Ovary (tissue), 9 donors: ENCODE results near the gene NEUROD6. TPM values are rescaled to one million over a fixed set of nuclear protein-coding genes. Genes with fewer than 3 reads are reported as not detected.

ENCODE experiments used
- DNase-seq, 5 donors: peaks; one replicate each; pipeline ENCODE4 v3.0.0-alpha.2; 2019 to 2020
- H3K27ac ChIP-seq, 2 donors: fragments of 200-600 bp; one replicate each; pipeline versions ENCODE4 v1.5.1 to v1.8.0; 2019 to 2022
- H3K27me3 ChIP-seq: fragments of 200-600 bp; one replicate; pipeline ENCODE4 v1.8.0; 2022
- H3K36me3 ChIP-seq: fragments of 200-600 bp; sonication (generic); one replicate; pipeline ENCODE4 v1.5.1; 2019
- H3K4me1 ChIP-seq: one replicate; pipeline ENCODE4 v1.8.1; 2013; ENCODE audit warnings: mild to moderate bottlenecking, moderate library complexity; ENCODE audit not compliant: insufficient read depth
- H3K4me3 ChIP-seq: fragments of 200-600 bp; sonication (generic); one replicate; pipeline ENCODE4 v1.5.1; 2017
- H3K9me3 ChIP-seq, 2 donors: fragments of 200-600 bp in 1 of 2; sonication (generic) in 1 of 2; one replicate each; pipeline versions ENCODE4 v1.5.1 to v1.8.1; 2013 to 2019; ENCODE audit warnings: mild to moderate bottlenecking in 1 of 2, moderate library complexity in 1 of 2
- EP300 ChIP-seq: sonication (generic); formaldehyde crosslinking; IDR thresholded peaks from one replicate; pipeline ENCODE4 v1.6.1; 2017; ENCODE audit warnings: antibody characterized with exemption
- POLR2A ChIP-seq: fragments of 450-650 bp; IDR thresholded peaks from one replicate; pipeline ENCODE4 v1.6.1; 2017; ENCODE audit warnings: antibody characterized with exemption, mild to moderate bottlenecking, moderate library complexity
- WGBS, 3 donors: extraction: QIAGEN DNeasy Blood & Tissue Kit in 1 of 3; methylation state at CpG; one replicate each; pipeline versions ENCODE4 v1.1.5 to v1.1.7; 2013 to 2017; 5-methylcytosine and 5-hydroxymethylcytosine counted together
- intact Hi-C, 4 donors: fragments of 100-400 bp; cut with DNase I; formaldehyde crosslinking; loops; one replicate each; pipeline versions ENCODE4 v1.11.0 to v1.15.1; 2022 to 2023
- polyA plus RNA-seq, 2 donors: library from polyadenylated mRNA; stranded (reverse); fragments of 200-250 nt in 1 of 2; fragments of 350-450 nt in 1 of 2; fragmentation: Illumina TruSeq in 1 of 2; extraction: RNeasy Lipid Tissue Mini Kit (QIAGEN cat#74804) in 1 of 2; gene quantifications; one replicate each; pipeline ENCODE4 v1.2.3, GENCODE V29; 2013 to 2014
- total RNA-seq, 7 donors: library from RNA; depleted of rRNA in 2 of 7; stranded (reverse); fragments of >200 nt in 2 of 7; fragmentation: NEBNext Ultra II Directional in 3 of 7; extraction: Animal tissue kit (Norgen Biotek cat#: 25700) in 3 of 7; gene quantifications; one replicate each; pipeline versions ENCODE4 v1.1.0 to v1.2.4, GENCODE V29; 2016 to 2023
- TF ChIP-seq, protein P1 (sequence below), 3 donors: fragments of 450-650 bp in 2 of 3; fragments of 200-600 bp in 1 of 3; IDR thresholded peaks; one replicate each; pipeline versions ENCODE4 v1.5.1 to v1.8.0; 2016 to 2022; ENCODE audit warnings: antibody characterized with exemption in 3 of 3, mild to moderate bottlenecking in 1 of 3
- donor health status: DM: no; HTN: no; CAD: no; lungs with moderate emphysema.
- donor health status: DM: no; HTN: no; CAD: no.
- donor health status: Bipolar disorder and iron deficiency.
- donor health status: DM: yes; HTN: yes; CAD: no.
- donor health status: DM: no; HTN: no; CAD: no.
- donor health status: DM: yes; HTN: yes; CAD: no.

Gene NEUROD6
- total and polyA plus RNA-seq, 9 donors, result not detected

DNA sequence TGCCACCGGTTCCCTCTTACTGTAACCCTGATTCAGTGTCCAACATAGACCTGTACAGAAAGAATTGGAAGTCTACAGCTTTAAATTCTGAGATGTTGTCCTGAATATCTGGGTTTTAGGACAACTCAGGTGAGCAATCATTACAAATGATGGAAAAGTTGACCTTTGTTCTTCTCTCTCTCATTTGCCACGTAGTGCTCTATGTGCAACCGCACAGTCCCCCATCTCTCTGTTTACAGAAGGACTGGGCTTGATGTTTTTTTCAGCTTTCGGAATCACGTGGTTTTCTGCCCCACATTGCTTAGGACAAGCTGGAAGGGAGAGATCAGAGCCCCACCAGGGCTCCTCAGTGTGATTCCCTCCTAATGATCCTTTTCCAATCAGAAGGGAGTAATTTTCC lies 22.2 kb downstream of the NEUROD6 start:
- Histone ChIP-seq H3K9me3 (no peaks in the 10 kb centered on the region), H3K36me3 (no peaks in the 10 kb centered on the region), H3K4me1 (no peaks in the 10 kb centered on the region), H3K27me3 (no peaks in the 10 kb centered on the region), H3K4me3 (no peak overlapping the region), H3K27ac (no peak overlapping the region)
- 57 to 69% (median 63%) methylated on average over 5 of the region's 5 CpGs for WGBS, 3 donors
- TF ChIP-seq, protein P1, sequence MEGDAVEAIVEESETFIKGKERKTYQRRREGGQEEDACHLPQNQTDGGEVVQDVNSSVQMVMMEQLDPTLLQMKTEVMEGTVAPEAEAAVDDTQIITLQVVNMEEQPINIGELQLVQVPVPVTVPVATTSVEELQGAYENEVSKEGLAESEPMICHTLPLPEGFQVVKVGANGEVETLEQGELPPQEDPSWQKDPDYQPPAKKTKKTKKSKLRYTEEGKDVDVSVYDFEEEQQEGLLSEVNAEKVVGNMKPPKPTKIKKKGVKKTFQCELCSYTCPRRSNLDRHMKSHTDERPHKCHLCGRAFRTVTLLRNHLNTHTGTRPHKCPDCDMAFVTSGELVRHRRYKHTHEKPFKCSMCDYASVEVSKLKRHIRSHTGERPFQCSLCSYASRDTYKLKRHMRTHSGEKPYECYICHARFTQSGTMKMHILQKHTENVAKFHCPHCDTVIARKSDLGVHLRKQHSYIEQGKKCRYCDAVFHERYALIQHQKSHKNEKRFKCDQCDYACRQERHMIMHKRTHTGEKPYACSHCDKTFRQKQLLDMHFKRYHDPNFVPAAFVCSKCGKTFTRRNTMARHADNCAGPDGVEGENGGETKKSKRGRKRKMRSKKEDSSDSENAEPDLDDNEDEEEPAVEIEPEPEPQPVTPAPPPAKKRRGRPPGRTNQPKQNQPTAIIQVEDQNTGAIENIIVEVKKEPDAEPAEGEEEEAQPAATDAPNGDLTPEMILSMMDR (IDR thresholded peaks at IDR 0.05), result no peak
- no peak for TF ChIP-seq POLR2A
- TF ChIP-seq EP300, result no peak
- no peak for DNase-seq
- intact Hi-C loops, result no loop called here

DNA sequence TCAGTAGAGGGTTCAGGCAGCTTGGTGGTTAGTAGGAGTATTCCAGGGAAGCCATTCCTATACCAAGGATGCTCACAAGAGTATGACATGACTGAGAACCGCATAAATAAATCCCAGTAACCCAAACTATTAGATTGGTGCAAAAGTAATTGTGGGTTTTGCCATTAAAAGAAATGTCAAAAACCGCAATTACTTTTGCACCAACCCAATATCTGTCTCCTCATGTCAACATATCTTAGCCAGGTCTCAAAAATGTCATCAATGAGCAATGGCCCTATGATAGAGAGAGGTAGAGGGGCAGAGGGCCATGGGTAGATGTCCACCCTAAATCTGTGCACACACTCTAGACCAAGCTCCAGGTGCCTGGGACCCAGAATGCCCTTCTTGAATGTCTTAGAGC lies 23.6 kb downstream of the NEUROD6 start:
- 67 to 85% (median 72%) methylated on average over 2 of the region's 2 CpGs for WGBS, 3 donors
- Histone ChIP-seq H3K27ac (no peak overlapping the region), H3K4me1 (no peaks in the 10 kb centered on the region), H3K27me3 (no peaks in the 10 kb centered on the region), H3K4me3 (no peak overlapping the region), H3K9me3 (no peaks in the 10 kb centered on the region), H3K36me3 (no peaks in the 10 kb centered on the region)
- intact Hi-C loops, result no loop called here
- DNase-seq, result no peak
- TF ChIP-seq POLR2A, result no peak
- no peak for TF ChIP-seq EP300
- TF ChIP-seq, protein P1 (IDR thresholded peaks at IDR 0.05), result no peak

DNA sequence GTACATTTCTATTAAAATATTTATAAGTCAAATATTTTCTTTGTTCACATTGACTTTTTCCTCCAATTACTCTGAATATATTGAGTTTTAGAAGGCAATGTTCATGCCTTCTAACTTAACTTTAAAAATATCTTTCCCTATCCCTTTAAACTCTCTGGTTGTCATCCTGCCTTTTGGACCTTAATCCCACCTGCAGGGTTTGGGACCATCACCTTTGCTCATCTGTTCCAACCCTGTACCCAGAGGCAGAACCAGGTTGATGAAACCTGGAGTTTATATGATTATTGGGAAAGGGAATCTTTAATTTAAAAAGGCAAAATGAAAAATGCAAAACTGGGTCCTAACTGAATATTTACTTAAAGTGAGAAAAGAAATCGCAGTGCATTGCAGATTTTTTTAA lies 24.8 kb downstream of the NEUROD6 start:
- Histone ChIP-seq H3K36me3 (no peaks in the 10 kb centered on the region), H3K4me3 (no peak overlapping the region), H3K4me1 (no peaks in the 10 kb centered on the region), H3K27ac (no peak overlapping the region), H3K9me3 (no peaks in the 10 kb centered on the region), H3K27me3 (no peaks in the 10 kb centered on the region)
- DNase-seq, result no peak
- intact Hi-C loops, result no loop called here
- 87 to 97% (median 94%) methylated on average over 1 of the region's 1 CpG for WGBS, 3 donors
- TF ChIP-seq POLR2A (no peak), EP300 (no peak)
- TF ChIP-seq, protein P1 (IDR thresholded peaks at IDR 0.05), result no peak

DNA sequence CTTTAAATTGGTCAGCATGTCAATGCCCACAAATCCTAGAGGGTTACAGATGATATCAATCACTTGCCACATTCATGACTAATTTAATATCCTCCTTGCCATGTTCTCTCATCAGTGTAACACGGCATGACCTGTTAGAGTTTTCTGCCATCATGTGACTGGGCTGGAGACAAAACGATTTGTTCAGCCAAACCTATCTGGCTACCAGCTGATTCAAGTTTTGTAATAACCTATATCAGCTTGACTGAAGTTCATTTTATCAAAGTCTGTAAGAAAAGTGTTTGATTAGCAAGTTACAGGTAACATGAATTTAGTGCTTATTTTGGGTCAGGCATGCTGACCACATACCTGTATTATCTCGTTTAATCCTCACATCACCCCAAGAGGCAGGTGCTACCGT lies 25.7 kb downstream of the NEUROD6 start:
- Histone ChIP-seq H3K27ac (no peak overlapping the region), H3K36me3 (no peaks in the 10 kb centered on the region), H3K27me3 (no peaks in the 10 kb centered on the region), H3K4me3 (no peak overlapping the region), H3K9me3 (no peaks in the 10 kb centered on the region), H3K4me1 (no peaks in the 10 kb centered on the region)
- DNase-seq, result no peak
- TF ChIP-seq, protein P1 (IDR thresholded peaks at IDR 0.05), result no peak
- TF ChIP-seq EP300, result no peak
- intact Hi-C loops, result no loop called here
- 54 to 71% (median 62%) methylated on average over 4 of the region's 4 CpGs for WGBS, 3 donors

DNA sequence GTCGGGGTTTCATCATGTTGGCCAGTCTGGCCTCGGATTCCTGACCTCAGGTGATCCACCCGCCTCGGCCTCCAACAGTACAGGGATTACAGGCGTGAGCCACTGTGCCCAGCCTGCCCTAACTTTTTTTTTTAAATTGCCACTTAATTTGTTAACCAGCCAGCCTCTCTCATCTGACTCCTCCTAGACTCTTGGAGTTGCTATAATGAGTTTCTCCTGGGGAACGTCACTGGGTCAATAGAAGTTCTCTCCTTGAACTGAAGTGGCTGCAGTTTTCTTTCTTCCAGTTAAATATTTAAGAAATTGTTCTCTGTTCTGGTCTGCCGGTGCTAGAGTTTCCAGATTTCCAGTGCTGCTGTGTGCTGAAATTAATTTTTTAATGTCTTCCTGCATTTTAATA lies 27.6 kb downstream of the NEUROD6 start:
- DNase-seq, result no peak
- no peaks in the 10 kb centered on the region for H3K27me3 ChIP-seq
- no peak for TF ChIP-seq EP300
- TF ChIP-seq, protein P1 (IDR thresholded peaks at IDR 0.05), result no peak
- no peak for TF ChIP-seq POLR2A
- H3K4me3 ChIP-seq, result no peak overlapping the region
- WGBS, 3 donors, result 82 to 84% (median 83%) methylated on average over 7 of the region's 7 CpGs
- intact Hi-C loops, result no loop called here
- H3K4me1 ChIP-seq, result no peaks in the 10 kb centered on the region
- no peak overlapping the region for H3K27ac ChIP-seq
- H3K36me3 ChIP-seq, result no peaks in the 10 kb centered on the region
- no peaks in the 10 kb centered on the region for H3K9me3 ChIP-seq
